ENCODE measurements around the gene NIP7.

Gene NIP7

GRCh38 chr16:69318911-69319289 is 20.7 kb upstream of the NIP7 start:
- TF ChIP-seq, protein P1, sequence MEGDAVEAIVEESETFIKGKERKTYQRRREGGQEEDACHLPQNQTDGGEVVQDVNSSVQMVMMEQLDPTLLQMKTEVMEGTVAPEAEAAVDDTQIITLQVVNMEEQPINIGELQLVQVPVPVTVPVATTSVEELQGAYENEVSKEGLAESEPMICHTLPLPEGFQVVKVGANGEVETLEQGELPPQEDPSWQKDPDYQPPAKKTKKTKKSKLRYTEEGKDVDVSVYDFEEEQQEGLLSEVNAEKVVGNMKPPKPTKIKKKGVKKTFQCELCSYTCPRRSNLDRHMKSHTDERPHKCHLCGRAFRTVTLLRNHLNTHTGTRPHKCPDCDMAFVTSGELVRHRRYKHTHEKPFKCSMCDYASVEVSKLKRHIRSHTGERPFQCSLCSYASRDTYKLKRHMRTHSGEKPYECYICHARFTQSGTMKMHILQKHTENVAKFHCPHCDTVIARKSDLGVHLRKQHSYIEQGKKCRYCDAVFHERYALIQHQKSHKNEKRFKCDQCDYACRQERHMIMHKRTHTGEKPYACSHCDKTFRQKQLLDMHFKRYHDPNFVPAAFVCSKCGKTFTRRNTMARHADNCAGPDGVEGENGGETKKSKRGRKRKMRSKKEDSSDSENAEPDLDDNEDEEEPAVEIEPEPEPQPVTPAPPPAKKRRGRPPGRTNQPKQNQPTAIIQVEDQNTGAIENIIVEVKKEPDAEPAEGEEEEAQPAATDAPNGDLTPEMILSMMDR (IDR thresholded peaks at IDR 0.05; ENCODE audit: borderline replicate concordance, insufficient read depth, low read depth, low read length): no peak
- H3K4me3 ChIP-seq (ENCODE audit: low read depth, low read length): no peak overlapping the region

DNA sequence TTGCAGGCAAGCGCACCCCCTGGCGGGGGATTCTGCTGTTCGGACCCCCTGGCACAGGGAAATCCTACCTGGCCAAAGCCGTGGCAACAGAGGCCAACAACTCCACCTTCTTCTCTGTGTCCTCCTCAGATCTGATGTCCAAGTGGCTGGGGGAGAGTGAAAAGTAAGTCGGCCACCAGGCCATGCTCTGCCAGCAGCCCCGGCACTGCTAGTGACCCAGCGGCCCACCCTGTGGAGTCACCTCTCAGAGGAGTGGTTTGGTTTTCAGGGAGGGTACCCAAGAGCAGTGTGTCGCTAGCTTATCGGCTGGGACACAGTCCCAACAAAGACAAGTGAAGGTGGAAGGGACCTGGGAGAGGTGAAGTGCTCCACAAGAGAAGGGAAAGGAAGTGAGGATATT is 20.2 kb upstream of the NIP7 start:
- no peak overlapping the region for H3K4me3 ChIP-seq (ENCODE audit: low read depth, low read length)
- TF ChIP-seq, protein P1 (IDR thresholded peaks at IDR 0.05; ENCODE audit: borderline replicate concordance, insufficient read depth, low read depth, low read length): no peak

DNA sequence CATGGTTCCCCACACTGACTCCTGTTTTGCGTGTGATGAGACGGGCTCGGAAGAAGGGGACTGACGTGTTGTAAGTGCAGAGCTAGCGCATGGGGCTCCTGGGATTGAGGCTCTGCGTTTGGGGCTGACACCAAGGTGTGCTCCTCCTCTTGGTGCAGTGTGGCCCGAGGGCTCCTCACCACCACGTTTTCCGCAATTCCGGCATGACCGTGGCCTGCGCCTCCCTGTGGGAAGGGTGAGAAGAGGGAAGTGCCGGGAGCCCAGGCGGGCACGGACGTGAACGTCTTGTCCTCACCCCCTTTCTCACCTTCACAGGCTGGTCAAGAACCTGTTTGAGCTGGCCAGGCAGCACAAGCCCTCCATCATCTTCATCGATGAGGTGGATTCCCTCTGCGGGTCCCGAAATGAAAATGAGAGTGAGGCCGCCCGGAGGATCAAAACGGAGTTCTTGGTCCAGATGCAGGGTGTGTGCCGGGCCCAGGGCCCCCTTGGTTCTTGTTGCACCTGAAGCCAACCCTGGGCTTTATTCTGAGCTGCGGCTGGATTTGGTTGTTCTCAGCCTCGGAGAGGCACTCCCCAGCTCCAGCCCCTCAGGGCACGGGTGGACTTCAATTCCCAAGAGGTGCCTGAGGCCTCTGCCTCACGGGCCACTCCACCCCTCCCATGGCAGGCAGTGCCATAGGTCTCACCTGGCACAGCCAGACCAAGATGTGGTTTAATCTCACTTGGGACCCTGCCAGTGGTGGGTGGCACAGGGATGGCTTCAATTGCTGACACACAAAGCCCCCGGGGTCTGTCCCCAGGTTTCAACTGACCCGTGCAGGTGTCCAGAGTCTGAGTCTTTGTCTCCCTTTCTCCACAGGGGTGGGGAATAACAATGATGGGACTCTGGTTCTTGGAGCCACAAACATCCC is 19.5 kb upstream of the NIP7 start:
- TF ChIP-seq, protein P1 (IDR thresholded peaks at IDR 0.05; ENCODE audit: borderline replicate concordance, insufficient read depth, low read depth, low read length): no peak

DNA sequence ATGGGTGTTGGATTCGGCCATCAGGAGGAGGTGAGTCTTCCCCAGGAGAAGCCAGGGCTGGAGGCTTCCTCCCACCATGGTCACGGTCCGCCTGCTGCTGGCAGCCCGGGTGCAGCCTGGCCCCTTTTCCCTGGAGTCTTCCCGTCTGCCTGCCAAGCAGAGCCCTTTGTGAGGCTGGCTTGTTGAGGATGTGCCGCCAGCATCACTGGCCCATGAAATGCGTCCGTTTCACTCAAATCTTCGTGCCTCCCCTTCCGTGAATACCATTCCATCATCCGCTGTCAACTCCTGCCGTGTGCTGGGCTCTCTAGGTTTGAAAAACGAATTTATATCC is 18.9 kb upstream of the NIP7 start:
- no peak overlapping the region for H3K4me3 ChIP-seq (ENCODE audit: low read depth, low read length)
- TF ChIP-seq, protein P1 (IDR thresholded peaks at IDR 0.05; ENCODE audit: borderline replicate concordance, insufficient read depth, low read depth, low read length): no peak

More for the DNA sequence above, 19.5 kb upstream of the NIP7 start:
- H3K4me3 ChIP-seq (ENCODE audit: low read depth, low read length): no peak overlapping the region

DNA sequence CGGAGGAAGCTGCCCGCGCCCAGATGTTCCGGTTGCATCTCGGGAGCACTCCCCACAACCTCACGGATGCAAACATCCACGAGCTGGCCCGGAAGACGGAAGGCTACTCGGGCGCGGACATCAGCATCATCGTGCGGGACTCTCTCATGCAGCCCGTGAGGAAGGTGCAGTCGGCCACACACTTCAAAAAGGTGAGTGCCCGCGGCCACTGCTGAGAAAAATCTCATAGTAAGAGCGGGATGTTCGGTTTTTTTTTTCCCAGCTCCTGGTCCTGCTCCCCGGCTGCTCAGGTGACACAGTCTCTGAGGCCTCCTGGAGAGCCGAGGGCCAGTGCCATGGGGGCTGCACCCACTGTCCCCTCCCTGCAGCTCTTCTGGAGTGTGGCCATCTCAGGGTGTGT is 18.5 kb upstream of the NIP7 start:
- TF ChIP-seq, protein P1 (IDR thresholded peaks at IDR 0.05; ENCODE audit: borderline replicate concordance, insufficient read depth, low read depth, low read length): no peak
- H3K4me3 ChIP-seq (ENCODE audit: low read depth, low read length): no peak overlapping the region

GRCh38 chr16:69322343-69322742 is 17.2 kb upstream of the NIP7 start:
- no peak overlapping the region for H3K4me3 ChIP-seq (ENCODE audit: low read depth, low read length)
- TF ChIP-seq, protein P1 (IDR thresholded peaks at IDR 0.05; ENCODE audit: borderline replicate concordance, insufficient read depth, low read depth, low read length): no peak

GRCh38 chr16:69323415-69323814 is 16.2 kb upstream of the NIP7 start:
- TF ChIP-seq, protein P1 (IDR thresholded peaks at IDR 0.05; ENCODE audit: borderline replicate concordance, insufficient read depth, low read depth, low read length): no peak

More at GRCh38 chr16:69323415-69323814, 16.2 kb upstream of the NIP7 start:
- no peak overlapping the region for H3K4me3 ChIP-seq (ENCODE audit: low read depth, low read length)
